Activated T-cell treated with anti-CD3 and anti-CD28 coated beads, Interleukin-2, amount 50 U/mL, for 48 hours (primary cell): ENCODE data around the gene HSP90AA1.
"Not testable (repeated sequence)": the region's sequence is repeated elsewhere in the genome, so short reads cannot be mapped to it uniquely, and the experiment has no call there.

ENCODE experiments used
- DNase-seq, 2 experiments: peaks; one replicate each; pipeline ENCODE4 v3.0.0-alpha.2; 2020

Gene HSP90AA1

GRCh38 chr14:102064590-102064989 is 22.3 kb downstream of the HSP90AA1 start:
- not testable (repeated sequence) for DNase-seq

- DNase-seq = no peak
Observed at GRCh38 chr14:102063808-102064429, 22.9 kb downstream of the HSP90AA1 start.

GRCh38 chr14:102063109-102063807 is 23.6 kb downstream of the HSP90AA1 start:
- DNase-seq = peak; percentile 79 to 84

DNA sequence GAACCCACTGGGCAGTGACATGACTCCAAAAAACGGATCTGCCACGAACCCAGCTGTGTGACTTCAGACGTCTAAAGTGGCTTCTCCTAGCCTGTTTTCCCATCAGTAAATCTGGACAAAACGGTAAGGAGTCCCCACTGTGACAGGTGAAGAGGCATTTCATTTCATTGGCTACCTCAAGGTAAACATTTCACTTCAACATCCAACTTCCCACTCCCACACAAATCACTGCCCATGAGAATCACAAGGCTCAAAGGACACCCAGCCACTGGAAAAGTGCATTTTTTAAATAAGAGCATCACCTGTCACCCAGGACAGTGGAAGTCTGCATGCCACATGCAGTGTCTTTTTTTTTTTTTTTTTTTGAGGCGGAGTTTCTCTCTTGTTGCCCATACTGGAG is 27.9 kb downstream of the HSP90AA1 start:
- DNase-seq = no peak

- DNase-seq = no peak
Observed at GRCh38 chr14:102058146-102058545, 28.7 kb downstream of the HSP90AA1 start.

- DNase-seq = no peak
Observed at GRCh38 chr14:102057480-102058114, 29.2 kb downstream of the HSP90AA1 start.

DNA sequence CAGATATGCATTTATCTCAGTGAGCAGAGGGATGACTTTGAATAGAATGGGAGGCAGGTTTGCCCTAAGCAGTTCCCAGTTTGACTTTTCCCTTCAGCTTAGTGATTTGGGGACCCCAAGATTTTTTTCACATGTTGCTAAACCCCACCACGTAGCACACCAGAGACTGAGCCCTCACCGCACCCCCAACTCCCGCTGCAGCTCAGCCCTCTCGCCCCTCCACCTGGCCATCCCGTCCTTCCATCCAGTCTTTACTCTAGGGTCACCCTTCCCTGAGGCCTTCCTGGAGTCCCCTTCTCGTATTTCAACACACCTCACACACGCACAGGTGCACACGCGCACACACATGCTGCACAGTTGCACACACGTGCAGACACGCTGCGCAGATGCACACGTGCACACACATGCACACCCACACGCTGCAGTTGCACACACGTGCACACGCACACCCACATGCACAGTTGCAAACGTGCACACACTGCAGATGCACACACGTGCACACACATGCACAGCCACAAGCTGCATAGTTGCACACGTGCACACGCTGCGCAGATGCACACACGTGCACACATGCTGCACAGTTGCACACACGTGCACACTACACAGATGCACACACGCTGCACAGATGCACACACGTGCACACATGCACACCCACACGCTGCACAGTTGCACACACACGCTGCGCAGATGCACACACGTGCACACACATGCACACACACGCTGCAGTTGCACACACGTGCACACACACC is 30.0 kb downstream of the HSP90AA1 start:
- DNase-seq = no peak

- DNase-seq = no peak
Observed at GRCh38 chr14:102055181-102055901, 31.5 kb downstream of the HSP90AA1 start.

GRCh38 chr14:102052522-102052921 is 34.3 kb downstream of the HSP90AA1 start:
- DNase-seq = no peak

- no peak for DNase-seq
Observed at GRCh38 chr14:102050625-102051024, 36.2 kb downstream of the HSP90AA1 start.

GRCh38 chr14:102050026-102050405 is 36.8 kb downstream of the HSP90AA1 start:
- DNase-seq = no peak

DNA sequence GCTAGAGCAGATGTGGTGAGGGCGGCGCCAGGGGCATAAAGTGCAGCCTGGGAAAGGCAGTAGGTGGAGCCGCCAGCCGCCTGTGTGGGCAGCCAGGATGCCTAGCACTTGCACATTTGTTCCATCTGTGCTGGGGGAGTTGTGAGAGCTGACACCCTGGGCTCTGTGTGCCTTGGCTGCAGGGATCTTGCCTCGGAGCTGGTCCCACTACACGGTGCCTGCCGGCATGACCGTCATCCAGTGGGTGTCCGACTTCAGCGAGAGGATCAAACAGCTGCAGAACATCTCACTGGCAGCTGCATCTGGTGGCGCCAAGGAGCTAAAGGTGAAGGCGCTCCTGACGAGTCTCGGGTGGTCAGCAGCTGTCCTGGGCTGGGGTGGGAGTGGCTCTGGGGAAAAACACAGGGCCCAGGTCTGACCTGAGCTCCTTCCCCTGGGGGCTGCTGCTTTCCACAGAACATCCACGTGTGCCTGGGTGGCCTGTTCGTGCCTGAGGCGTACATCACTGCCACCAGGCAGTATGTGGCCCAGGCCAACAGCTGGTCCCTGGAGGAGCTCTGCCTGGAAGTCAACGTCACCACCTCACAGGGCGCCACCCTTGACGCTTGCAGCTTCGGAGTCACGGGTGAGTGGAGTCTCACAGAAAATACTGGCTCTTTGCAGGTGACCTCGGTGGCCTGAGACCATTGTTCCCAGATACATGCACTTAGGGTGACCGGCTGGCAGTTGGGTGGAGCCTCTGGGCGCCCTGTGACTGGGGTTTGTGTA is 37.4 kb downstream of the HSP90AA1 start:
- DNase-seq = no peak

GRCh38 chr14:102047808-102048540 is 38.9 kb downstream of the HSP90AA1 start:
- no peak for DNase-seq

GRCh38 chr14:102046337-102047278 is 40.2 kb downstream of the HSP90AA1 start:
- DNase-seq = peak in 1 of 2 experiments; percentile 33

- DNase-seq = no peak
Observed at GRCh38 chr14:102044566-102044965, 42.3 kb downstream of the HSP90AA1 start.

- no peak for DNase-seq
Observed at GRCh38 chr14:102043251-102044025, 43.4 kb downstream of the HSP90AA1 start.

- DNase-seq = no peak
Observed at GRCh38 chr14:102042699-102043098, 44.1 kb downstream of the HSP90AA1 start.

DNA sequence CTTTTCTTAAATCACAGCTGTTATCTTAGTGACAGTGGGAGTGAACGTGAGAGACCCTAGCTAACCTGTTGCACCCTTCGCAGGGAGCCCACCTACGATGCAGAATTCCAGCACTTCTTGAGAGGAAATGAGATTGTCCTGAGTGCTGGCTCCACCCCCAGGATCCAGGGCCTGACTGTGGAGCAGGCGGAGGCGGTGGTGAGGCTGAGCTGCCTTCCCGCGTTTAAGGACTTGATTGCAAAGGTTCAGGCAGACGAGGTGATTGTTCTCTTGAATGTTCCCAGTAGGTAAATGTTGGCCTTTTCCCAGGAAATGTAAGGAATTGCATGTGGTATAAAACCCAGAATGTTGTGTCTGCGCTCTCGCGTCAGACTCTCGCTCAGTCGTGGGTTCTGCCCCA is 46.7 kb downstream of the HSP90AA1 start:
- no peak for DNase-seq

DNA sequence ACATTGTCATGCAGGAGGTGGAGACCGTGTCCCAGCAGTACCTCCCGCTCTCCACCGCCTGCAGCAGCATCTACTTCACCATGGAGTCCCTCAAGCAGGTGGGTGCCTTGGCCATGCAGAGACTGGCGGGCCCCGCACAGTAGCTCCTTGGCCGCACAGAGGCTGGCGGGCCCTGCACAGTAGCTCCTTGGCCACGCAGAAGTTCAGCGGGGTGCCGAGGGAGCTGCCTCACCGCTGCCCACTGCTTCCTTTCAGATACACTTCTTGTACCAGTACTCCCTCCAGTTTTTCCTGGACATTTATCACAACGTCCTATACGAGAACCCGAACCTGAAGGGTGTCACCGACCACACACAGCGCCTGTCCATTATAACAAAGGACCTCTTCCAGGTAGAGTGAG is 47.7 kb downstream of the HSP90AA1 start:
- DNase-seq = no peak
